ENCODE measurements around the gene SCAPER.
"Not testable (repeated sequence)": the region's sequence is repeated elsewhere in the genome, so short reads cannot be mapped to it uniquely, and the experiment has no call there.

Gene SCAPER

DNA sequence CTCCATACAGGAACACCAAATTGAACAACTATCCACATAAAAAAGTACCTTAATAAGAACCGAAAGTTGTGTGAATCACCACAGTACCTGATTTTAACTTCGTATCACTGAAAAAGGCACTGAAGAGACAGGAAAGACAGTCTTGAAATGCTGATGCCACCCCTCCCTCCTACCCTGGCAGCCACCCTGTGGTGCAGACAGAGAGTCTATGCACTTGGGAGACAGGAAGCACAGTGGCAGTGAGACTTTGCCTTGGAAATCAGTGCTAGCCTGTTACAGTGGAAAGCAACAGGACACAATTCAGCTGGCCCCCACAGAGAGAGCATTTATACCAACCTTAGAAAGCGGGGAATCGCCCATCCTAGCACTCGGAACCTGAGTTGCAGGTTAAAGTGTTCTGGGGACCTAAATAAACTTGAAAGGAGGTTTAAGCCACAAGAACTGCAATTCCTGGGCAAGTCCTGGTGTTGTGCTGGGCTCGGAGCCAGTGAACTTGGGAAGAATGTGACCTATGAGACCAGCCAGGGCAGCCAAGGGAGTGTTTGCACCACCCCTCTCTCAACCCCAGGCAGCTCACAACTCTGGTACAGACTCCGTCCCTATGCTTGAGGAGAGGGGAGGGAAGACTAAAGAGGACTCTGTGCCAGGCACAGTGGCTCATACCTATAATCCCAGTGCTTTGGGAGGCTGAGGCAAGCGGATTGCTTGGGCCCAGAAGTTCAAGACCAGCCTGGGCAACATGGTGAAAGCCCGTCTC lies 328.4 kb downstream of the SCAPER start:
- peak; percentile 63 for DNase-seq (ENCODE audit: low read depth)

DNA sequence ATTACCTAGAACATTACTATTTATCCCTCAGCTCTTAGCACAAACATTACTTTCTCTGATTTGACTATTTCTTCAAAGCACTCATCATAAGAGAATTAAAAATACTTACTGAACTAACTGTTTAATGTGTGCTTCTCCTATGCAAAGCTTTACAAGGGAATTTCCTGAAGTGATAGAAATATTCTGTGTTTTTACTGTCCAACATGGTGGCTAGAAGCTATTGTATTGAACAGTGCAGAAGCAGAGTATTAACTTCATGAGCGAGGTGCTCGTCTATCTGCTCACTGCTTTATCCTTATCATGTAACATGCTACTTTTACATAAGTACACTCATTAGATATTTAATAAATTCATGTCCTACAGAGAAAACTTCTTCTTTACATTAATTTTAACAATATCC lies 329.5 kb downstream of the SCAPER start:
- DNase-seq (ENCODE audit: low read depth): no peak

DNA sequence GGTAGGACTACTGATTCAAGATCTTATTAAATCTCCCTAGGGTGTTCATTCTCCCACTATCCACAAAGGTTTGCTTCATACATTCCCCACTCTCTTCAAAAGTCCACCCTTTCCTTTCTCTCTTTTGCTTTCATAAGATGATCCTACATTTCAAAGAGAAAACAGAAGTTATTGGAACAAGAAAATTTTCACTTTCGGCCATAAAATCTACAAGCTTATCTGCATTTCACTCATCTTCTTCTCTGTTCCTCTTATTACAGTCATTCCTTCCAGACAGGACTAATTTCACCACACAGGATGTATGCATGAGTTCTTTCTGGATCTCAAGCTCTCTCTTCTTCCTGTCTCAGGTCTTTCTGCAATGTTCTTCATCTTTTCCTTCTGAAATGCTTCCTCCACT lies 329.9 kb downstream of the SCAPER start:
- no peak for DNase-seq (ENCODE audit: low read depth)

DNA sequence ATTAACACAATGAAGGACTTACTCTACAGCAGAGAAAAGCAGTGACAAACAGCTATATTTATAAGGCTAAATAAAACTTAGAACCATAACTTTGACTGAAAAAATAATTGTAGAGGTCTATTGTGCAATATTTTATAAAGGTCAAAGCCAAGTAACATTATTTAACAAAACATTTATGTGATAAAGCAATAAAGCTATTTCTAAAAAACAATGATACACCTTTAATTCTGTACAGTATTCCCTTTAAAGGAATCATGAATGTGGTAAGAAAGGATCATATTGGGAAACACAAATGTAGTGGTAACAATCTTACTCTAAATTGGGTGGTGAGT lies 332.2 kb downstream of the SCAPER start:
- no peak for DNase-seq (ENCODE audit: low read depth)

DNA sequence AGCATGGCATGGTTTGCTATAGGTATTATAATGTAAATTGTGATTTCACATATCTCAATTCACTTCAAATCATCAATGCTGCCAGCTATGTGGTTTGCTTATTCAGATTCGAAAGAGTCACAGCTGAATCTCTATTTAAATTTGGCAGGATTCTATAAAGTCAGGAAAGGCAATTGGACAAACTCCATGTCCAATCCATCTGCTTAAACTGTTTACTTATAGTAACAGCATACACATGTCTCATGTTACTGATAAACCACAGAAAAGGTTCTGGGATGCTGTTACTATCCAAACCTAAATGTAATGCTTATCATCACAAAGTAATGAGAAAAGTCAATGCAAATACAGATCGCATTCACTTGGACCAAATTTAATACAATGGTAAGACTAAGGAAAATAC lies 338.9 kb downstream of the SCAPER start:
- DNase-seq (ENCODE audit: low read depth): peak; percentile 10

DNA sequence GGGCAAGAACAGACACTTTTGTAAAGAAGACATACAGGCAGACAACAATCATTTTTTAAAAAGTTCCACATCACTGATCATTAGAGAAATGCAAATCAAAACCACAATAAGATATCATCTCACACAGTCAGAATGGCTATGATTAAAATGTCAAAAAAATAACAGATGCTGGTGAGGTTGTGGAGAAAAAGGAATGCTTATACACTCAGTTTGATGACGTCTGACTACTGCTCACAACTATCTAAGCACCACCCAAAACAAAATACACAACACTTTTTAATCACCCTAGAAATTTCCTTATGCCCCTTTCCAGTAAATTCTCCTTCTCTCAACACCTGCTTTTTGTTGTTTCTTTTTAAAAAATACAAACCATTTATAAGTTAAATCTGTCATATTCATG lies 339.8 kb downstream of the SCAPER start:
- no peak for DNase-seq (ENCODE audit: low read depth)

DNA sequence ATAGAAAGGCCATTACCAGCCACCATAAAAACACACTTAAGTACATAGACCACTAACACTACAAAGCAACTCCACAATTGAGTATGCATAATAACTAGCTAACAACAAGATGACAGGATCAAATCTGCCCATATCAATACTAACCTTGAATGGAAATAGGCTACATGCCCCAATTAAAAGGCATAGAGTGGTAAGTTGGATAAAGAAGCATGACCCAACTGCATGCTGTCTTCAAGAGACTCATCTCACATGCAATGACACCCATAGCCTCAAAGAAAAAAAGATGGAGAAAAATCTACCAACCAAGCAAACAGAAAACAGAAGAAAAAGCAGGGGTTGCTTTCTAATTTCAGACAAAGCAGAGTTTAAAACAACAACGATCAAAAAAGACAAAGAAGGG lies 349.9 kb downstream of the SCAPER start:
- no peak for DNase-seq (ENCODE audit: low read depth)

DNA sequence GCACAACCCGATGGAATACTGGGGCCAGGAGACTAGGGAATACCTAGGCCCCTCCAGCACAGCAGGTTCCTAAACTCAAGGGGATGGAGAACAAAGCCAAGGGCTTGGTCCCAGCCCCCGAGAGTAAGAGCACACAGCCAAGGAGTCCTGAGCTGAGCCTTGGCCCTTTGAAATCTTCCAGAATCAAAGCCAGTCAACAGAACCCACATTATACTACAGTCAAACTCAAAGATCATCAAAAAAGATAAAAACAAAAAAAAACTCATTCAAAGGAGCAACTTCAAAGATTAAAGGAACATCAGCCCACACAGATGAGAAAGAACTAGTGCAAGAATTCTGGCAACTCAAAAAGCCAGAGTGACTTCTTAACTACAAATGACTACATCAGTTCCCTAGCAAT lies 351.6 kb downstream of the SCAPER start:
- DNase-seq (ENCODE audit: low read depth): no peak

DNA sequence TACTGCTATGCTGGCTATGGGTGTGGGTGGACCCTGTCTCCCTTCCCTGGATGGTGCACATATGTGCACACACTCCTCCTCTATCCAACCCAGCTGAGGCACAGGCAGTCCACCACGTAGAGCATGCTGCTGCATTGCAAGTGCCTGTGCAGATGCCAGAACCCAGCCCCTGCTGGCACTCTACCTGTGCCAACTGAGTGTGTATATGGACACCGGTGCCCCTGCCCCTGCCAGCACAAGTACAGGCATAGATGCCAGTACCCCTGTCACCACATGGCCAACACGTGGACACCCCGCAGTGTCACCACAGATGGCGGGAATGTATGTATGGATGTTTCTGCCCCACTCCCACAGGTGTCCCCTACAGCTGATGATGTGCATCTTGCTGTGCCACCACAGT lies 352.0 kb downstream of the SCAPER start:
- DNase-seq (ENCODE audit: low read depth): no peak

DNA sequence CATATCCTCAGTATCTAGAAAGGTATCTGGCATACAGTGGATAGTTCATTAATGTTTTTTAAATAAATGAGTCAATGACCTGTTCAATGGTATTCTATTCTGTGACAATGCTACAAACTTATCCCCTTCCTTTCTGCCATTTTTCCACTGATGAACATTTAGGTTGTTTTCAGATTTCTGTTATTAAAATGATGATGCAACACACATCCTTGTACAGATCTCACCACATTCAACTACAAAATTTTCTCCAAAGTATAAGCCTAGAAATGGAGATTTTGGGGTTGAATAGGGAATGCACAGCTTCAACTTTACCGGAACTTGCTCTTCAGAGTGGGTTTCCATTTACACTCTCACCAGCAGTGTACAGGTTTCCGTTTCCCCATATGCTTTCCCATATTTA lies 358.3 kb downstream of the SCAPER start:
- no peak for DNase-seq (ENCODE audit: low read depth)

DNA sequence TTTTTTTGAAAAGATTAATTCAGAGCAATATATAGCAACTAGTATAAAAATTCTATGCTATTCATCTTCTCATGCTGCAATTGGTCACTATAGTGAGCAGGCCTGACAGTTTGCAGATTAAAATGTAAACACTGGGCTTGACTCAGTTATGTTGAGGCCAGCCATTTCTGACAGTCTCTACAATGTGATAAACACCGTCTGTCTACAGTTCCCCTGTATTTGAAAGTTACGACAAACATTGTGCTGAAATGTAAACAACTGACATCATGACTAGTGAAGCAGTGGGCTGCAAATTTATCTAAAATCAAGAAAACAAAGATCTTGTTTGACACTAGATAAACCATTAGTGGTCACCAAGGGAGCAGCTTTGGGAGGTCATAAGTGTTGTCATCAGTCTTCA lies 371.1 kb downstream of the SCAPER start:
- no peak for DNase-seq (ENCODE audit: low read depth)

DNA sequence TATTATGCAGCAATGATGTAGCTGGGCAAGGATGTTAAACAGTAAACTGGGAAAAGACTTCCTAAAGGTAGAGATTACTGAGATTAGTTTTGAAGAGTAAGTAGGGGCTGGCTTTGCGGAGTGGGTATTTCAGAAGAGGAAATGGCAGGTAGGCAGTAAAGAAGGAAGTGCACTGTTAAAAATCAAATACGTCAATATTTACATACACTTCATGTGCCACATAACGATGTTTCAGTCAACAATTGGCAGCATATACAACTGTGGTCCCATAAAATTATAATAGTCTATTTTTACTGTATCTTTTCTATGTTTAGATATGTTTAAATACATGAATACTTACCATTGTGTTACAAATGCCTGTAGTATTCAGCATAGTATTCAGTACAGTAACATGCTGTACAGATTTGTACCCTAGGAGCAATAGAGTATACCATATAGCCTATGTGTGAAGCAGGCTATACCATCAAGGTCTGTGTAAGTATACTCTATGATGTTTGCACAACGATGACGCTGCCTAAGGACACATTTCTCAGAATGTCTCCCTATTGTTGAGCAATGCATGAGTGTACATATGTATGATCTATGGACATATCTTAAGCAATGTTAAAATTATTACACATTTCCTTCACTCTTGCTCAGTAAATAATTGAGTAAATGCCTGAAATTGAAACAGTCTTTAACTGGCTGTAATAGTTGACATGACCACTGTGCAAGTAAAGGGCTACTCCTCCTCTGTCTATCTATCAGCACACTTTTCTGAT lies 371.9 kb downstream of the SCAPER start:
- no peak for DNase-seq (ENCODE audit: low read depth)

DNA sequence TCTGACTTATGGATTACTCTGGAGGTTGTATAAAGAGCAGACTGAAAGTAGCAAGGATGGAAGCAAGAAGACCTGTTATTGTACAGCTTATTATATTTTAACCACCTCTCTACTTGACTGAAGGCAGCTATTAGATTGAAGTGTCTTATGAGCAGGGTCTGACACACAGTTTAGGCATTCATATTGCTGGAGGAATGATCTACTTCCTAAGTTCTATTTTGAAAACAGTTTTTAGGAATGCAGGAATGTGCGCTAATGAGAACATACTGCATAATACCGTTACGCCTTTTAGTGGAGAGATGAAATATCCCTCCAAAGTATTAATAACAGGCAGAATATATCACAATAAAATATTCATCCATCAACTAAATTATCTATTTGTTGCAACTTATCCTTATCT lies 375.2 kb downstream of the SCAPER start:
- no peak for DNase-seq (ENCODE audit: low read depth)

DNA sequence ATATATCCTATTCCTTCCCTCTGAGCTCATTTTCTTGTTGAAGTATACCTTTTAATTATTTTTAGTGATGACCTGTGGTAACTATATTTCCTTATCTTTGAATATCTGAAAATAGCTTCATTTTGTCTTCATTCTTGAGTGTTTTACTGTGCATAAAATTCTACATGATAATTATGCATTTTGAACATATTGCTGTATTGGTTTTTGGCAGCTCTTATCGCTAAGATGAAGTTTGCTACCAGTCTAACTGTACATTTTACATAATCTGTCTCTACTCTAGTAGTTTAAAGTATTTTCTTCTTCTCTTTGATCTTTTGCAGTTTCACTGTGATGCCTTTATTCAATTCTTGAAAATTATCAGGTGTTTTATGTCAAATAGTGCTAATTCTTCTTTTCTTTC lies 379.0 kb downstream of the SCAPER start:
- no peak for DNase-seq (ENCODE audit: low read depth)

DNA sequence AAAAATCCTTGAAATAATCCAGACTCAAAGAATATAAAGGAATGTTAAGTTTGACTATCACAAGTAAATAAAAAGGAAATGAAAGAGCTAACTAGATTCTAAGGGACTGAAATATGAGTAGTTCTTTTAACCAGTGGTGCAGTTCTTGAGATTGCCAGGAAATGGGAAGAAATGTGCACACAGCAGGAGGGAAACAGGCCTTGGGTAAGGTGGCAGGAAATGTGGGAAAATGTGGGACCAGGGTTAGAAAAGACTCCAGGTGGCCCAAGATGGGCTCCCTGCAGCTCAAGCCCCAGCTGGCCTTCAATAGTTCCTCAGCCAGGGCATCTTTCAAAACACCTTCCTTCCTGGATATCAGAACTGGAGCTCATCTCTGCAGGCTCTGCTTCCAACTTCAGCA lies 387.2 kb downstream of the SCAPER start:
- no peak for DNase-seq (ENCODE audit: low read depth)

DNA sequence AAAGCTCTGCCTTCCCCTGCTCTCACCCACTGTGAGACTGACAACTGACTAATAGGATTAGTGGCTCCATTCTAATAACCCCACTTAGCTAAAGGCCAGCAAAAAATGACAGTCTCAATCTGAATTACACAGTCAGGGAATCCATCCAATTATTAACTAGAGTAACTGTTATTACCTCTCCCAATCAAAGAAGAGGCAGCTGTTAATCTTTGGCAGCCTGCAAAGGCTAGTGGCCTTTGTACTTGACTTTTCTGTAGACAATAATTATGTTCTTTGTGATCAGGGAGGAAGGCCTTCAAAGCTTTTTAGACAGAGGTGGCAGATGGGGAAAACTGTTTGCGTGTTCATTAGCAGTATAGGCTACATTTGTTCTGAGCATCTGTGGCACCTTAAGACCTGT lies 390.9 kb downstream of the SCAPER start:
- no peak for DNase-seq (ENCODE audit: low read depth)

DNA sequence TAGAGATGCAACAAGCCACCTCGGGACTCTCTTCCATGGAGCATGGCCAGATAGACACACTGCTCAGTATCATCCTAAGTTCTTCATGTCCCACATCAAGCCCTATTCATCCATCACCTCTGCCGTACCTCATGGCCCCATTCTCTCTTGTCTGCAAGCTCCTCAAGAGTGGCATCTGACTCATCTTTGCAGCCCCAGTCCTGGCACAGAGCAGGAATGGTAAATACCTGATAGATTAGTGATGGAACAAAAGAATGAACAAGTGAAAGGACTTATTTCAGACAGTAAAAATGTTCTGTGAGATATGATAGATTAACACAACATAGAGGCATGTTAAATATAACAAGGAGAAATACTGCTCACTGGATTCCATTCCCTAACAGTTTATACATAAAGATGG lies 392.2 kb downstream of the SCAPER start:
- DNase-seq (ENCODE audit: low read depth): no peak

DNA sequence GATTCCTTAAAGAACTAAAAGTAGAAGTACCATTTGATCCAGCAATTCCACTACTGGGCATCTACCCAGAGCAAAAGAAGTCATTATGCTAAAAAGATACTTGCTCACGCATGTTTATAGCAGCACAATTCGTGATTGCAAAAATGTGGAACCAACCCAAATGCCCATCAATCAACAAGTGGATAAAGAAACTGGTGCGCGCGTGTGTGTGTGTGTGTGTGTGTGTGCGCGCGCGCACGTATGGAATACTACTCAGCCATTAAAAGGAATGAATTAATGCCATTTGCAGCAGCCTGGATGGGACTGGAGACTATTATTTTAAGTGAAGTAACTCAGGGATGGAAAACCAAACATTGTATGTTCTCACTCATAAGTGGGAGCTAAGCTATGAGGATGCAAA lies 394.5 kb downstream of the SCAPER start:
- not testable (repeated sequence) for DNase-seq (ENCODE audit: low read depth)

DNA sequence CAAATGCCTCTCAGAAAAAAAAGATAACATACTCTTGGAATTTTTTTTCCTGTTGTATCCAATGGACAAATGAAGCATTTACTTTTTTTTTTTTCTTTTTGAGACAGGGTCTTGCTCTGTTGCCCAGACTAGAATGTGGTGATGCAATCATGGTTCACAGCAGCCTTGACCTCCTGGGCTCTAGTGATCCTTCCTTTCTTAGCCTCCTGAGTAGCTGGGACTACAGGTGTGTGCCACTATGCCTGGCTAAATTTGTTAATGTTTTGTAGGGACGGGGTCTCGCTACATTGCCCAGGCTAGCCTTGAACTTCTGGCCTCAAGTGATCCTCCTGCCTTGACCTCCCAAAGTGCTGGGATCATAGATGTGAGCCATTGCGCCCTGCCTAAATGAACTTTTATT lies 401.3 kb downstream of the SCAPER start:
- DNase-seq (ENCODE audit: low read depth): no peak

DNA sequence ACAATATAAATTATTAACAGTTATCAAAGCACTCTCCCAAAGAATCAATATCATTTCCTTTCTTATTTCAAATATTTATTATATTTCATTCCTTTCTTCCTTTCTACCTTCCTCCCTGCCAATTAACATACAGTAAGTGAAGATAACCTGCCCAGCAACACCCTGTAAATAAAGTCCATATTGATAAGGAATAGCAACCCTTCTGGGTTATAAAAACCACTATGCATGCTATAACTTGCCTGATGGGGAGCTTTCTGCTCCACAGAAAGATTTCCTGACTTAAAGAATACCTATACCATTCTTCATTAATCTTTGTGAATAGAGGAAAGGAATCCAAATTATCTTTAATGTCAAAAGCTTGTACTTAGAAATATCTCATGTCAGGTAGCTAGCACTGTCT lies 402.0 kb downstream of the SCAPER start:
- no peak for DNase-seq (ENCODE audit: low read depth)

DNA sequence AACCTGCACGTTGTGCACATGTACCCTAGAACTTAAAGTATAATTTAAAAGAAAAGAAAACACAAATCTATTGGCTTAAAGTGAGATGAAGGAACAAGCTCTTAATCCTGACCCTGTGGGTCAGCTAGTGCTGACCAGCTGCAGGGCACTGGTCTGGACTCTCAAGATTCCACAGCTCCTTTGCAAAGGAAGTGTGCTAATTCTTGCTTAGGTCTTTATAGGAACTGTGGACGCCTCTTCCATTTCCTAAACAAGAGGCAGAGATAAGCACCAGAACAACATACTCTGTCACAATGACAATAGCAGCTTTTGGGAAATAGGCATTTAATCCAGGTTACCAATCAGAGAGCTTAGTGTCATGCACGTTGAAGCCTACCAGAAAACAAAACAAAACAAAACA lies 402.5 kb downstream of the SCAPER start:
- no peak for DNase-seq (ENCODE audit: low read depth)

DNA sequence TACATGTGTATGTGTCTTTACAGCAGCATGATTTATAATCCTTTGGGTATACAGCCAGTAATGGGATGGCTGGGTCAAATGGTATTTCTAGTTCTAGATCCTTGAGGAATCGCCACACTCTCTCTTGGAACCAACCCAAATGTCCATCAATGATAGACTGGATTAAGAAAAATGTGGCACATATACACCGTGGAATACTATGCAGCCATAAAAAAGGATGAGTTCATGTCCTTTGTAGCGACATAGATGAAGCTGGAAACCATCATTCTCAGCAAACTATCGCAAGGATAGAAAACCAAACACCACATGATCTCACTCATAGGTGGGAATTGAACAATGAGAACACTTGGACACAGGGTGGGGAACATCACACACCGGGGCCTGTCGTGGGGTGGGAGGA lies 403.0 kb downstream of the SCAPER start:
- not testable (repeated sequence) for DNase-seq (ENCODE audit: low read depth)

DNA sequence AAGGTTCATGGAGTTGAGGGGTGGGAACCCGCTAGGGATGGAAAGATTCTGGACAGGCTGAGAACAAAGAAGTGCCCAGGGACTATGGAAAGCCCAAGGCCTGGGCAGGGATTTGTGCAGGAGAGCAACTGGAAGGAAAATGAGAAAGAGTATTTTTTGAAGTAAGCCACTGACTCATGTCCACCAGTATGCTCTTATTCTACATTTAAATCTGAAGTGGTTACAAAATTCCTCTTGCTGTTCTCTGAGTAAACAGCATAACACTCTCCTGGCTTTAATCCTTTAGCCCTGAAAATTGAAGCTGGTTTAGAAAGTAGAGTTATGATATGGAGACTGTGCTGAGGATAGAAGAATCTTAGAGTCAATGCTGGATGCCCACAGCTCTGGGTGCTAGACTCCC lies 403.4 kb downstream of the SCAPER start:
- DNase-seq (ENCODE audit: low read depth): no peak

DNA sequence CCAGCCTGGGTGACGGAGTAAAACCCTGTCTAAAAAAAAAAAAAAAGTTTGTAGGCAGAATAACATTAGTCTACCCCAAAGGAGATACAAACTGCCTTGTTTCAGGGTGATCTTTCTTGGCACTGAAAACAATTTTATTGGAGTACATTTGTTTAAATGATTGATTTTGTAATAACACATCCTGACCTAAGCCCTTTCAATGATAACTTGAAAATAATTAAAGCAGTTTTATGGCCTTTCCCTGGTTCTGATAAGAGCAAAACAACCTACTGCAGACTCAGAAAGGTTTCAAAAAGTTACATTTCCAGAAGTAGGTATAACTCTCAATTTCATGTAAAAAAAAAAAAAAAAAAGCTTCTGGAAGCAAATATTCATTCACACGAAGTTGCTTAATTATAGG lies 404.1 kb downstream of the SCAPER start:
- no peak for DNase-seq (ENCODE audit: low read depth)
